GM23338 (cell line): Measurements from ENCODE around the gene GUCY2C. TPM values are rescaled to one million over a fixed set of nuclear protein-coding genes. Genes with fewer than 3 reads are reported as not detected.

Experiments used
- ATAC-seq: fragments of 200-7000 bp; cut with Tn5 transposase; 3 replicates; pipeline ENCODE4 v1.9.1; 2020
- DNase-seq: peaks from one replicate; pipeline ENCODE4 v3.0.0-alpha.2; 2015; ENCODE audit warnings: low spot score
- H2AFZ ChIP-seq: fragments of 200-600 bp; sonication (generic); 2 replicates; pipeline ENCODE4 v1.8.0; 2016; ENCODE audit warnings: antibody characterized with exemption, mild to moderate bottlenecking, moderate library complexity
- H3F3A ChIP-seq: fragments of 200-600 bp; sonication (generic); replicated peaks from 2 replicates; pipeline ENCODE4 v1.8.0; 2017; ENCODE audit warnings: antibody characterized with exemption, mixed run types, low read depth
- H3K27ac ChIP-seq: fragments of 200-600 bp; sonication (generic); 2 replicates; pipeline ENCODE4 v1.6.1; 2016; ENCODE audit warnings: low read depth
- H3K27me3 ChIP-seq: fragments of 200-600 bp; sonication (generic); 2 replicates; pipeline ENCODE4 v1.8.0; 2016; ENCODE audit warnings: mild to moderate bottlenecking, mixed run types, moderate library complexity; ENCODE audit not compliant: insufficient read depth
- H3K36me3 ChIP-seq: fragments of 200-600 bp; sonication (generic); 2 replicates; pipeline ENCODE4 v1.8.0; 2016; ENCODE audit warnings: mild to moderate bottlenecking; ENCODE audit not compliant: insufficient read depth
- H3K4me1 ChIP-seq: fragments of 200-600 bp; sonication (generic); 2 replicates; pipeline ENCODE4 v1.8.0; 2016; ENCODE audit warnings: mild to moderate bottlenecking, moderate library complexity; ENCODE audit not compliant: insufficient read depth
- H3K4me2 ChIP-seq: fragments of 200-600 bp; sonication (generic); 2 replicates; pipeline ENCODE4 v1.7.1; 2017; ENCODE audit warnings: mixed run types
- H3K4me3 ChIP-seq: fragments of 200-600 bp; sonication (generic); 2 replicates; pipeline ENCODE4 v1.6.1; 2016; ENCODE audit warnings: mixed run types
- H3K79me2 ChIP-seq: fragments of 200-600 bp; sonication (generic); replicated peaks from 2 replicates; pipeline ENCODE4 v1.8.0; 2017; ENCODE audit warnings: mild to moderate bottlenecking; ENCODE audit not compliant: insufficient read depth
- H3K9me2 ChIP-seq: fragments of 200-600 bp; sonication (generic); 2 replicates; pipeline ENCODE4 v1.8.0; 2017; ENCODE audit not compliant: insufficient read depth
- H4K20me1 ChIP-seq: fragments of 200-600 bp; sonication (generic); replicated peaks from 2 replicates; pipeline ENCODE4 v1.8.0; 2017; ENCODE audit warnings: mild to moderate bottlenecking; ENCODE audit not compliant: insufficient read depth
- H3K27ac Mint-ChIP-seq: 2 replicates; pipeline ENCODE4 v1.8.0; 2020; ENCODE audit warnings: inconsistent platforms, mild to moderate bottlenecking, moderate library complexity, mixed read lengths
- H3K27me3 Mint-ChIP-seq: 3 replicates; pipeline ENCODE4 v1.8.0; 2022; ENCODE audit warnings: low read depth, mild to moderate bottlenecking, moderate library complexity, mixed read lengths, inconsistent platforms; ENCODE audit not compliant: insufficient read depth, poor library complexity
- H3K36me3 Mint-ChIP-seq: 3 replicates; pipeline ENCODE4 v1.8.0; 2021; ENCODE audit warnings: low read depth, mild to moderate bottlenecking, inconsistent platforms, moderate library complexity, mixed read lengths
- H3K4me1 Mint-ChIP-seq: 3 replicates; pipeline ENCODE4 v1.8.0; 2020; ENCODE audit warnings: mild to moderate bottlenecking, inconsistent platforms, mixed read lengths
- H3K4me3 Mint-ChIP-seq: 3 replicates; pipeline ENCODE4 v1.8.0; 2021; ENCODE audit warnings: moderate library complexity, mild to moderate bottlenecking, inconsistent platforms, mixed read lengths
- H3K9me3 Mint-ChIP-seq: 3 replicates; pipeline ENCODE4 v1.8.0; 2020; ENCODE audit warnings: moderate library complexity, mild to moderate bottlenecking, inconsistent platforms, mixed read lengths
- CREB1 ChIP-seq: fragments of 250-450 bp; sonication (Bioruptor Pico); IDR thresholded peaks from 2 replicates; pipeline ENCODE4 v1.5.0; 2020; ENCODE audit warnings: low read depth, mild to moderate bottlenecking, moderate library complexity
- EZH2 ChIP-seq: fragments of 200-600 bp; sonication (generic); IDR thresholded peaks from one replicate; pipeline ENCODE4 v1.8.0; 2017; ENCODE audit warnings: antibody characterized with exemption, mild to moderate bottlenecking, low read depth; ENCODE audit not compliant: unreplicated experiment
- EZH2phosphoT487 ChIP-seq: fragments of 200-600 bp; sonication (generic); IDR thresholded peaks from one replicate; pipeline ENCODE4 v1.8.1; 2018; ENCODE audit warnings: antibody characterized with exemption; ENCODE audit not compliant: unreplicated experiment
- JUNB ChIP-seq: IDR thresholded peaks from one replicate; pipeline ENCODE4 v1.6.1; 2016; ENCODE audit warnings: antibody characterized with exemption; ENCODE audit not compliant: unreplicated experiment
- NANOG ChIP-seq: IDR thresholded peaks from 2 replicates; pipeline ENCODE4 v1.6.1; 2016; ENCODE audit warnings: antibody characterized with exemption, borderline replicate concordance
- POLR2AphosphoS5 ChIP-seq: IDR thresholded peaks from 2 replicates; pipeline ENCODE4 v1.6.1; 2016; ENCODE audit warnings: antibody characterized with exemption, low read depth
- STAT1 ChIP-seq: IDR thresholded peaks from one replicate; pipeline ENCODE4 v1.6.1; 2016; ENCODE audit warnings: antibody characterized with exemption; ENCODE audit not compliant: unreplicated experiment
- ZNF114 ChIP-seq: fragments of 250-450 bp; sonication (Bioruptor Pico); IDR thresholded peaks from 2 replicates; pipeline ENCODE4 v1.5.0; 2020; ENCODE audit warnings: mild to moderate bottlenecking, moderate library complexity
- ZNF331 ChIP-seq: fragments of 250-450 bp; sonication (Bioruptor Pico); IDR thresholded peaks from 2 replicates; pipeline ENCODE4 v1.5.0; 2020; ENCODE audit warnings: low read depth, mild to moderate bottlenecking, moderate library complexity
- polyA plus RNA-seq: library from polyadenylated mRNA; unstranded; fragments of >200 nt; fragmentation: Nextera tagmentation; extraction: Ambion mirVana; gene quantifications from 2 replicates; pipeline ENCODE4 v1.2.1, GENCODE V29; 2016
- total RNA-seq: library from RNA; depleted of rRNA; stranded (reverse); fragments of >200 nt; shearing (Covaris generic); gene quantifications from 2 replicates; pipeline ENCODE4 v1.2.3, GENCODE V29; 2014
- TF ChIP-seq, protein P1 (sequence below): IDR thresholded peaks from one replicate; pipeline ENCODE4 v1.6.1; 2018; ENCODE audit warnings: antibody characterized with exemption; ENCODE audit not compliant: unreplicated experiment
- TF ChIP-seq, protein P2 (sequence below): fragments of 250-450 bp; sonication (Bioruptor Pico); IDR thresholded peaks from 2 replicates; pipeline ENCODE4 v1.5.0; 2020; ENCODE audit warnings: mild to moderate bottlenecking, moderate library complexity
- TF ChIP-seq, protein P3 (sequence below): IDR thresholded peaks from 2 replicates; pipeline ENCODE4 v1.6.1; 2016; ENCODE audit warnings: antibody characterized with exemption
- TF ChIP-seq, protein P4 (sequence below), 2 experiments: fragments of 200-600 bp in 1 of 2; sonication (generic) in 1 of 2; conservative IDR thresholded peaks; 2 replicates each; pipeline versions ENCODE4 v1.5.1 to v1.6.1; 2016 to 2017; ENCODE audit warnings: antibody characterized with exemption in 2 of 2, low read depth in 2 of 2, mild to moderate bottlenecking in 2 of 2, moderate library complexity in 1 of 2

The GUCY2C gene
- total and polyA plus RNA-seq, 2 experiments from 2014 or later: 2.1 to 3.1 TPM

DNA sequence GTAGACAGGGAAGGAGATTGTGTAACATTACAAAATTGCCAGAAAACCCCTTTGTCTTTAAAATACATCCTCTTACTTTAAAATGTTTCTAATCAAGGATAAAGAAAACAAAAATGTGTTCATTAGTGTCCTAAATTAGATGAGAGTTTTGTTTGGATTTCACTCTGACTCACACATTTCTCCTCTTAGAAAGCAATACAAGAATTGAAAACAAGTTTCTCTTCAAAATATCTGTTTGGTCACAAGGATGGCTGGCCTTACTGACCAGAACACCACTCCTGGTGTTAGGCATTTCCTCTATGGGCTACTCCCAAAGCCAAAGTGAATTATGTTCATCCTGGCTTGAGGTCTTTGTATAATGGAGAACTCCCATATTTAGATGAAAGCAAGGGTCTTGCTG lies 6.4 kb downstream of the GUCY2C start:
- no peaks in the 10 kb centered on the region for H3K27me3 Mint-ChIP-seq
- TF ChIP-seq, protein P1, sequence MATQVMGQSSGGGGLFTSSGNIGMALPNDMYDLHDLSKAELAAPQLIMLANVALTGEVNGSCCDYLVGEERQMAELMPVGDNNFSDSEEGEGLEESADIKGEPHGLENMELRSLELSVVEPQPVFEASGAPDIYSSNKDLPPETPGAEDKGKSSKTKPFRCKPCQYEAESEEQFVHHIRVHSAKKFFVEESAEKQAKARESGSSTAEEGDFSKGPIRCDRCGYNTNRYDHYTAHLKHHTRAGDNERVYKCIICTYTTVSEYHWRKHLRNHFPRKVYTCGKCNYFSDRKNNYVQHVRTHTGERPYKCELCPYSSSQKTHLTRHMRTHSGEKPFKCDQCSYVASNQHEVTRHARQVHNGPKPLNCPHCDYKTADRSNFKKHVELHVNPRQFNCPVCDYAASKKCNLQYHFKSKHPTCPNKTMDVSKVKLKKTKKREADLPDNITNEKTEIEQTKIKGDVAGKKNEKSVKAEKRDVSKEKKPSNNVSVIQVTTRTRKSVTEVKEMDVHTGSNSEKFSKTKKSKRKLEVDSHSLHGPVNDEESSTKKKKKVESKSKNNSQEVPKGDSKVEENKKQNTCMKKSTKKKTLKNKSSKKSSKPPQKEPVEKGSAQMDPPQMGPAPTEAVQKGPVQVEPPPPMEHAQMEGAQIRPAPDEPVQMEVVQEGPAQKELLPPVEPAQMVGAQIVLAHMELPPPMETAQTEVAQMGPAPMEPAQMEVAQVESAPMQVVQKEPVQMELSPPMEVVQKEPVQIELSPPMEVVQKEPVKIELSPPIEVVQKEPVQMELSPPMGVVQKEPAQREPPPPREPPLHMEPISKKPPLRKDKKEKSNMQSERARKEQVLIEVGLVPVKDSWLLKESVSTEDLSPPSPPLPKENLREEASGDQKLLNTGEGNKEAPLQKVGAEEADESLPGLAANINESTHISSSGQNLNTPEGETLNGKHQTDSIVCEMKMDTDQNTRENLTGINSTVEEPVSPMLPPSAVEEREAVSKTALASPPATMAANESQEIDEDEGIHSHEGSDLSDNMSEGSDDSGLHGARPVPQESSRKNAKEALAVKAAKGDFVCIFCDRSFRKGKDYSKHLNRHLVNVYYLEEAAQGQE: no peak
- TF ChIP-seq JUNB (no peak), STAT1 (no peak), NANOG (no peak), POLR2AphosphoS5 (no peak), ZNF331 (CRISPR knock-in tag) (no peak), EZH2 (no peak), EZH2phosphoT487 (no peak), ZNF114 (CRISPR knock-in tag) (no peak), CREB1 (CRISPR knock-in tag) (no peak)
- TF ChIP-seq, protein P2, sequence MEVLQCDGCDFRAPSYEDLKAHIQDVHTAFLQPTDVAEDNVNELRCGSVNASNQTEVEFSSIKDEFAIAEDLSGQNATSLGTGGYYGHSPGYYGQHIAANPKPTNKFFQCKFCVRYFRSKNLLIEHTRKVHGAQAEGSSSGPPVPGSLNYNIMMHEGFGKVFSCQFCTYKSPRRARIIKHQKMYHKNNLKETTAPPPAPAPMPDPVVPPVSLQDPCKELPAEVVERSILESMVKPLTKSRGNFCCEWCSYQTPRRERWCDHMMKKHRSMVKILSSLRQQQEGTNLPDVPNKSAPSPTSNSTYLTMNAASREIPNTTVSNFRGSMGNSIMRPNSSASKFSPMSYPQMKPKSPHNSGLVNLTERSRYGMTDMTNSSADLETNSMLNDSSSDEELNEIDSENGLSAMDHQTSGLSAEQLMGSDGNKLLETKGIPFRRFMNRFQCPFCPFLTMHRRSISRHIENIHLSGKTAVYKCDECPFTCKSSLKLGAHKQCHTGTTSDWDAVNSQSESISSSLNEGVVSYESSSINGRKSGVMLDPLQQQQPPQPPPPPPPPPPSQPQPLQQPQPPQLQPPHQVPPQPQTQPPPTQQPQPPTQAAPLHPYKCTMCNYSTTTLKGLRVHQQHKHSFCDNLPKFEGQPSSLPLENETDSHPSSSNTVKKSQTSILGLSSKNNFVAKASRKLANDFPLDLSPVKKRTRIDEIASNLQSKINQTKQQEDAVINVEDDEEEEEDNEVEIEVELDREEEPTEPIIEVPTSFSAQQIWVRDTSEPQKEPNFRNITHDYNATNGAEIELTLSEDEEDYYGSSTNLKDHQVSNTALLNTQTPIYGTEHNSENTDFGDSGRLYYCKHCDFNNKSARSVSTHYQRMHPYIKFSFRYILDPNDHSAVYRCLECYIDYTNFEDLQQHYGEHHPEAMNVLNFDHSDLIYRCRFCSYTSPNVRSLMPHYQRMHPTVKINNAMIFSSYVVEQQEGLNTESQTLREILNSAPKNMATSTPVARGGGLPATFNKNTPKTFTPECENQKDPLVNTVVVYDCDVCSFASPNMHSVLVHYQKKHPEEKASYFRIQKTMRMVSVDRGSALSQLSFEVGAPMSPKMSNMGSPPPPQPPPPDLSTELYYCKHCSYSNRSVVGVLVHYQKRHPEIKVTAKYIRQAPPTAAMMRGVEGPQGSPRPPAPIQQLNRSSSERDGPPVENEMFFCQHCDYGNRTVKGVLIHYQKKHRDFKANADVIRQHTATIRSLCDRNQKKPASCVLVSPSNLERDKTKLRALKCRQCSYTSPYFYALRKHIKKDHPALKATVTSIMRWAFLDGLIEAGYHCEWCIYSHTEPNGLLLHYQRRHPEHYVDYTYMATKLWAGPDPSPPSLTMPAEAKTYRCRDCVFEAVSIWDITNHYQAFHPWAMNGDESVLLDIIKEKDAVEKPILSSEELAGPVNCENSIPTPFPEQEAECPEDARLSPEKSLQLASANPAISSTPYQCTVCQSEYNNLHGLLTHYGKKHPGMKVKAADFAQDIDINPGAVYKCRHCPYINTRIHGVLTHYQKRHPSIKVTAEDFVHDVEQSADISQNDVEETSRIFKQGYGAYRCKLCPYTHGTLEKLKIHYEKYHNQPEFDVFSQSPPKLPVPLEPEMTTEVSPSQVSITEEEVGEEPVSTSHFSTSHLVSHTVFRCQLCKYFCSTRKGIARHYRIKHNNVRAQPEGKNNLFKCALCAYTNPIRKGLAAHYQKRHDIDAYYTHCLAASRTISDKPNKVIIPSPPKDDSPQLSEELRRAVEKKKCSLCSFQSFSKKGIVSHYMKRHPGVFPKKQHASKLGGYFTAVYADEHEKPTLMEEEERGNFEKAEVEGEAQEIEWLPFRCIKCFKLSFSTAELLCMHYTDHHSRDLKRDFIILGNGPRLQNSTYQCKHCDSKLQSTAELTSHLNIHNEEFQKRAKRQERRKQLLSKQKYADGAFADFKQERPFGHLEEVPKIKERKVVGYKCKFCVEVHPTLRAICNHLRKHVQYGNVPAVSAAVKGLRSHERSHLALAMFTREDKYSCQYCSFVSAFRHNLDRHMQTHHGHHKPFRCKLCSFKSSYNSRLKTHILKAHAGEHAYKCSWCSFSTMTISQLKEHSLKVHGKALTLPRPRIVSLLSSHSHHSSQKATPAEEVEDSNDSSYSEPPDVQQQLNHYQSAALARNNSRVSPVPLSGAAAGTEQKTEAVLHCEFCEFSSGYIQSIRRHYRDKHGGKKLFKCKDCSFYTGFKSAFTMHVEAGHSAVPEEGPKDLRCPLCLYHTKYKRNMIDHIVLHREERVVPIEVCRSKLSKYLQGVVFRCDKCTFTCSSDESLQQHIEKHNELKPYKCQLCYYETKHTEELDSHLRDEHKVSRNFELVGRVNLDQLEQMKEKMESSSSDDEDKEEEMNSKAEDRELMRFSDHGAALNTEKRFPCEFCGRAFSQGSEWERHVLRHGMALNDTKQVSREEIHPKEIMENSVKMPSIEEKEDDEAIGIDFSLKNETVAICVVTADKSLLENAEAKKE (CRISPR knock-in tag): no peak
- TF ChIP-seq, protein P3, sequence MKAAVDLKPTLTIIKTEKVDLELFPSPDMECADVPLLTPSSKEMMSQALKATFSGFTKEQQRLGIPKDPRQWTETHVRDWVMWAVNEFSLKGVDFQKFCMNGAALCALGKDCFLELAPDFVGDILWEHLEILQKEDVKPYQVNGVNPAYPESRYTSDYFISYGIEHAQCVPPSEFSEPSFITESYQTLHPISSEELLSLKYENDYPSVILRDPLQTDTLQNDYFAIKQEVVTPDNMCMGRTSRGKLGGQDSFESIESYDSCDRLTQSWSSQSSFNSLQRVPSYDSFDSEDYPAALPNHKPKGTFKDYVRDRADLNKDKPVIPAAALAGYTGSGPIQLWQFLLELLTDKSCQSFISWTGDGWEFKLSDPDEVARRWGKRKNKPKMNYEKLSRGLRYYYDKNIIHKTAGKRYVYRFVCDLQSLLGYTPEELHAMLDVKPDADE: no peak
- TF ChIP-seq, protein P4, sequence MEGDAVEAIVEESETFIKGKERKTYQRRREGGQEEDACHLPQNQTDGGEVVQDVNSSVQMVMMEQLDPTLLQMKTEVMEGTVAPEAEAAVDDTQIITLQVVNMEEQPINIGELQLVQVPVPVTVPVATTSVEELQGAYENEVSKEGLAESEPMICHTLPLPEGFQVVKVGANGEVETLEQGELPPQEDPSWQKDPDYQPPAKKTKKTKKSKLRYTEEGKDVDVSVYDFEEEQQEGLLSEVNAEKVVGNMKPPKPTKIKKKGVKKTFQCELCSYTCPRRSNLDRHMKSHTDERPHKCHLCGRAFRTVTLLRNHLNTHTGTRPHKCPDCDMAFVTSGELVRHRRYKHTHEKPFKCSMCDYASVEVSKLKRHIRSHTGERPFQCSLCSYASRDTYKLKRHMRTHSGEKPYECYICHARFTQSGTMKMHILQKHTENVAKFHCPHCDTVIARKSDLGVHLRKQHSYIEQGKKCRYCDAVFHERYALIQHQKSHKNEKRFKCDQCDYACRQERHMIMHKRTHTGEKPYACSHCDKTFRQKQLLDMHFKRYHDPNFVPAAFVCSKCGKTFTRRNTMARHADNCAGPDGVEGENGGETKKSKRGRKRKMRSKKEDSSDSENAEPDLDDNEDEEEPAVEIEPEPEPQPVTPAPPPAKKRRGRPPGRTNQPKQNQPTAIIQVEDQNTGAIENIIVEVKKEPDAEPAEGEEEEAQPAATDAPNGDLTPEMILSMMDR (conservative IDR thresholded peaks at IDR 0.05; ENCODE audit: low read depth in 2 of 2): no peak
- Histone ChIP-seq H3K36me3 (no peaks in the 10 kb centered on the region), H2AFZ (no peak overlapping the region), H3K9me2 (no peaks in the 10 kb centered on the region), H3K27ac (no peak overlapping the region), H3F3A (no peaks in the 10 kb centered on the region), H3K27me3 (peaks cover 67% of the 10 kb centered on the region), H3K4me2 (no peak overlapping the region), H3K4me3 (no peak overlapping the region), H3K4me1 (peaks cover 13% of the 10 kb centered on the region), H3K79me2 (no peaks in the 10 kb centered on the region), H4K20me1 (no peaks in the 10 kb centered on the region)
- peaks cover 15% of the 10 kb centered on the region; the same call in 2 of the 3 replicates for H3K36me3 Mint-ChIP-seq
- ATAC-seq (no peak), DNase-seq (no peak)
- H3K9me3 Mint-ChIP-seq: no peaks in the 10 kb centered on the region
- H3K4me3 Mint-ChIP-seq: no peak overlapping the region
- H3K4me1 Mint-ChIP-seq: peaks cover 19% of the 10 kb centered on the region
- no peak overlapping the region for H3K27ac Mint-ChIP-seq
